ENCODE results near the gene LRRC4C.

- TF ChIP-seq, protein P1, sequence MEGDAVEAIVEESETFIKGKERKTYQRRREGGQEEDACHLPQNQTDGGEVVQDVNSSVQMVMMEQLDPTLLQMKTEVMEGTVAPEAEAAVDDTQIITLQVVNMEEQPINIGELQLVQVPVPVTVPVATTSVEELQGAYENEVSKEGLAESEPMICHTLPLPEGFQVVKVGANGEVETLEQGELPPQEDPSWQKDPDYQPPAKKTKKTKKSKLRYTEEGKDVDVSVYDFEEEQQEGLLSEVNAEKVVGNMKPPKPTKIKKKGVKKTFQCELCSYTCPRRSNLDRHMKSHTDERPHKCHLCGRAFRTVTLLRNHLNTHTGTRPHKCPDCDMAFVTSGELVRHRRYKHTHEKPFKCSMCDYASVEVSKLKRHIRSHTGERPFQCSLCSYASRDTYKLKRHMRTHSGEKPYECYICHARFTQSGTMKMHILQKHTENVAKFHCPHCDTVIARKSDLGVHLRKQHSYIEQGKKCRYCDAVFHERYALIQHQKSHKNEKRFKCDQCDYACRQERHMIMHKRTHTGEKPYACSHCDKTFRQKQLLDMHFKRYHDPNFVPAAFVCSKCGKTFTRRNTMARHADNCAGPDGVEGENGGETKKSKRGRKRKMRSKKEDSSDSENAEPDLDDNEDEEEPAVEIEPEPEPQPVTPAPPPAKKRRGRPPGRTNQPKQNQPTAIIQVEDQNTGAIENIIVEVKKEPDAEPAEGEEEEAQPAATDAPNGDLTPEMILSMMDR (IDR thresholded peaks at IDR 0.05) = no peak
- TF ChIP-seq POLR2A (IDR thresholded peaks at IDR 0.05) = no peak
Measured at GRCh38 chr11:41499429-41499828, 40.0 kb upstream of the LRRC4C start.

Measured in Peyer's patch (tissue), 4 donors.